ENCODE data around the gene DNAH10.

GRCh38 chr12:123983822-123984485 lies 221.9 kb downstream of the DNAH10 start:
- TF ChIP-seq POLR2A (IDR thresholded peaks at IDR 0.05) (no peak), POLR2AphosphoS5 (IDR thresholded peaks at IDR 0.05) (no peak)
- TF ChIP-seq, protein P1, sequence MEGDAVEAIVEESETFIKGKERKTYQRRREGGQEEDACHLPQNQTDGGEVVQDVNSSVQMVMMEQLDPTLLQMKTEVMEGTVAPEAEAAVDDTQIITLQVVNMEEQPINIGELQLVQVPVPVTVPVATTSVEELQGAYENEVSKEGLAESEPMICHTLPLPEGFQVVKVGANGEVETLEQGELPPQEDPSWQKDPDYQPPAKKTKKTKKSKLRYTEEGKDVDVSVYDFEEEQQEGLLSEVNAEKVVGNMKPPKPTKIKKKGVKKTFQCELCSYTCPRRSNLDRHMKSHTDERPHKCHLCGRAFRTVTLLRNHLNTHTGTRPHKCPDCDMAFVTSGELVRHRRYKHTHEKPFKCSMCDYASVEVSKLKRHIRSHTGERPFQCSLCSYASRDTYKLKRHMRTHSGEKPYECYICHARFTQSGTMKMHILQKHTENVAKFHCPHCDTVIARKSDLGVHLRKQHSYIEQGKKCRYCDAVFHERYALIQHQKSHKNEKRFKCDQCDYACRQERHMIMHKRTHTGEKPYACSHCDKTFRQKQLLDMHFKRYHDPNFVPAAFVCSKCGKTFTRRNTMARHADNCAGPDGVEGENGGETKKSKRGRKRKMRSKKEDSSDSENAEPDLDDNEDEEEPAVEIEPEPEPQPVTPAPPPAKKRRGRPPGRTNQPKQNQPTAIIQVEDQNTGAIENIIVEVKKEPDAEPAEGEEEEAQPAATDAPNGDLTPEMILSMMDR (IDR thresholded peaks at IDR 0.05), result peak; percentile 0 to 66 (median 49)
